Transverse colon (tissue), 4 donors: ENCODE measurements around the gene ARFGEF2.

ENCODE experiments used
- CTCF ChIP-seq, 5 experiments: fragments of 200-600 bp in 3 of 5; fragments of 450-650 bp in 2 of 5; sonication (generic) in 3 of 5; IDR thresholded peaks; 1 replicate in 2 of 5; 2 replicates in 3 of 5; pipeline ENCODE4 v1.5.1; 2016 to 2017; ENCODE audit warnings: antibody characterized with exemption in 5 of 5, inconsistent platforms in 3 of 5, mild to moderate bottlenecking in 2 of 5, moderate library complexity in 1 of 5
- EP300 ChIP-seq: sonication (generic); formaldehyde crosslinking; IDR thresholded peaks from one replicate; pipeline ENCODE4 v1.6.1; 2017; ENCODE audit warnings: antibody characterized with exemption, low read depth
- POLR2A ChIP-seq: fragments of 450-650 bp; IDR thresholded peaks from one replicate; pipeline ENCODE4 v1.6.1; 2016; ENCODE audit warnings: antibody characterized with exemption, mild to moderate bottlenecking, moderate library complexity
- POLR2AphosphoS5 ChIP-seq, 3 donors: sonication (generic); formaldehyde crosslinking; IDR thresholded peaks; one replicate each; pipeline ENCODE4 v1.6.1; 2016; ENCODE audit warnings: antibody characterized with exemption in 3 of 3

DNA sequence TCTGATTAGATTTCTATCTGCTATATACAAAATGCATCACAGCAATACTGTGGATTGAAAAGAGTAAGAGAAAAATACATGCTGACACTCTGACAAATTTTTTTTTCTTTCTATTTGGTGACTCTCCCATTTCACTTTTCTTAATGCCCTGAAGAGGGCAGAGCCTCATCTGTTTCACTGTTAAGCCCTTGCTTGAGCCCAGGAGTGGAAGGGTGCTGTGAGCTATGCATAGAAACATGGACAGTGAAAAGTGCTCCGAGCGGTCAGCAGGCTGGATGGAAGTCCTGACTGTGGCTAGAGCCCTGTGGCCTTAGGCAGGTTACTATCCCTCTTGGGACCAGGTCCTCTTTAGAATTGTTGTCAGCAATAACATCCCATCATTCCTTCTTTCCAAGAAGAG, 107.2 kb downstream of the ARFGEF2 start:
- peak in 1 of 5 experiments; percentile 5 for TF ChIP-seq CTCF (IDR thresholded peaks at IDR 0.05)
- no peak for TF ChIP-seq POLR2A
- no peak for TF ChIP-seq POLR2AphosphoS5 (IDR thresholded peaks at IDR 0.05)
- TF ChIP-seq EP300, result no peak
